Liver (tissue), 9 donors: ENCODE results near the gene CEBPG. TPM values are rescaled to one million over a fixed set of nuclear protein-coding genes. Genes with fewer than 3 reads are reported as not detected.

Source experiments
- DNase-seq: peaks from one replicate; pipeline ENCODE4 v3.0.0-alpha.2; 2017; ENCODE audit warnings: low spot score
- H3K27ac ChIP-seq, 2 donors: one replicate each; pipeline ENCODE4 v1.7.0; 2013; ENCODE audit warnings: inconsistent platforms in 2 of 2, low read length in 2 of 2, control low read depth in 1 of 2, low read depth in 1 of 2, mild to moderate bottlenecking in 1 of 2
- H3K27me3 ChIP-seq, 4 donors: one replicate each; pipeline versions ENCODE4 v1.6.1 to v1.7.0; 2013; ENCODE audit warnings: low read length in 3 of 4, inconsistent platforms in 1 of 4, mild to moderate bottlenecking in 1 of 4, moderate library complexity in 1 of 4; ENCODE audit not compliant: control insufficient read depth in 4 of 4, insufficient read depth in 4 of 4
- H3K36me3 ChIP-seq, 4 donors: one replicate each; pipeline versions ENCODE4 v1.6.1 to v1.7.0; 2013; ENCODE audit warnings: low read length in 3 of 4, mild to moderate bottlenecking in 3 of 4, low read depth in 1 of 4, moderate library complexity in 1 of 4; ENCODE audit not compliant: control insufficient read depth in 4 of 4, insufficient read depth in 3 of 4
- H3K4me1 ChIP-seq, 4 donors: one replicate each; pipeline versions ENCODE4 v1.6.1 to v1.7.0; 2013; ENCODE audit warnings: low read length in 3 of 4, mild to moderate bottlenecking in 3 of 4, moderate library complexity in 1 of 4; ENCODE audit not compliant: control insufficient read depth in 4 of 4, insufficient read depth in 4 of 4
- H3K4me3 ChIP-seq, 3 donors: one replicate each; pipeline versions ENCODE4 v1.6.1 to v1.7.0; 2013; ENCODE audit warnings: low read length in 3 of 3, control low read depth in 1 of 3, low read depth in 1 of 3, mild to moderate bottlenecking in 1 of 3
- H3K9ac ChIP-seq, 2 donors: one replicate each; pipeline ENCODE4 v1.7.0; 2013; ENCODE audit warnings: low read length in 2 of 2, mild to moderate bottlenecking in 2 of 2, moderate library complexity in 2 of 2, control low read depth in 1 of 2, low read depth in 1 of 2
- H3K9me3 ChIP-seq, 4 donors: one replicate each; pipeline versions ENCODE4 v1.6.1 to v1.7.0; 2013; ENCODE audit warnings: low read length in 3 of 4; ENCODE audit not compliant: control insufficient read depth in 4 of 4
- EGR1 ChIP-seq, 2 donors: IDR thresholded peaks; 2 replicates each; pipeline ENCODE4 v1.6.1; 2016 to 2018; ENCODE audit warnings: antibody characterized with exemption in 2 of 2, low read depth in 2 of 2
- FOXA1 ChIP-seq: IDR thresholded peaks from 2 replicates; pipeline ENCODE4 v1.6.1; 2016; ENCODE audit warnings: antibody characterized with exemption
- FOXA2 ChIP-seq: IDR thresholded peaks from 2 replicates; pipeline ENCODE4 v1.6.1; 2016; ENCODE audit warnings: antibody characterized with exemption
- HNF4A ChIP-seq, 2 donors: conservative IDR thresholded peaks; 2 replicates each; pipeline ENCODE4 v1.6.1; 2016; ENCODE audit warnings: antibody characterized with exemption in 2 of 2, mild to moderate bottlenecking in 2 of 2
- HNF4G ChIP-seq: IDR thresholded peaks from 2 replicates; pipeline ENCODE4 v1.6.1; 2016; ENCODE audit warnings: antibody characterized with exemption
- JUND ChIP-seq, 2 donors: IDR thresholded peaks; 2 replicates each; pipeline ENCODE4 v1.6.1; 2016; ENCODE audit warnings: antibody characterized with exemption in 2 of 2
- RAD21 ChIP-seq, 2 donors: IDR thresholded peaks; 2 replicates each; pipeline ENCODE4 v1.6.1; 2016; ENCODE audit warnings: antibody characterized with exemption in 2 of 2, mild to moderate bottlenecking in 2 of 2
- YY1 ChIP-seq: IDR thresholded peaks from 2 replicates; pipeline ENCODE4 v1.6.1; 2016; ENCODE audit warnings: antibody characterized with exemption, mild to moderate bottlenecking
- WGBS: extraction: QIAGEN DNeasy Blood & Tissue Kit; methylation state at CpG from one replicate; pipeline ENCODE4 v1.1.7; 2013; 5-methylcytosine and 5-hydroxymethylcytosine counted together
- polyA plus RNA-seq, 2 donors: library from polyadenylated mRNA; stranded (reverse) in 1 of 2; unstranded in 1 of 2; fragments of 200-250 nt in 1 of 2; fragments of >200 nt in 1 of 2; fragmentation: Nextera tagmentation in 1 of 2; extraction: Ambion mirVana in 1 of 2; gene quantifications; one replicate each; pipeline versions ENCODE4 v1.2.1 to v1.2.3, GENCODE V29; 2013 to 2015
- total RNA-seq, 2 donors: library from RNA; depleted of rRNA; stranded (reverse); fragments of >200 nt; gene quantifications; one replicate each; pipeline ENCODE4 v1.2.3, GENCODE V29; 2014
- TF ChIP-seq, protein P1 (sequence below): IDR thresholded peaks from 2 replicates; pipeline ENCODE4 v1.6.1; 2016; ENCODE audit warnings: antibody characterized with exemption, mild to moderate bottlenecking
- donor health status: healthy.
- donor health status: healthy.
- donor health status: healthy.
- donor health status: healthy.
- donor health status: healthy.

Gene CEBPG
- total and polyA plus RNA-seq, 4 donors = 16.9 to 36.1 (median 24.2) TPM

DNA sequence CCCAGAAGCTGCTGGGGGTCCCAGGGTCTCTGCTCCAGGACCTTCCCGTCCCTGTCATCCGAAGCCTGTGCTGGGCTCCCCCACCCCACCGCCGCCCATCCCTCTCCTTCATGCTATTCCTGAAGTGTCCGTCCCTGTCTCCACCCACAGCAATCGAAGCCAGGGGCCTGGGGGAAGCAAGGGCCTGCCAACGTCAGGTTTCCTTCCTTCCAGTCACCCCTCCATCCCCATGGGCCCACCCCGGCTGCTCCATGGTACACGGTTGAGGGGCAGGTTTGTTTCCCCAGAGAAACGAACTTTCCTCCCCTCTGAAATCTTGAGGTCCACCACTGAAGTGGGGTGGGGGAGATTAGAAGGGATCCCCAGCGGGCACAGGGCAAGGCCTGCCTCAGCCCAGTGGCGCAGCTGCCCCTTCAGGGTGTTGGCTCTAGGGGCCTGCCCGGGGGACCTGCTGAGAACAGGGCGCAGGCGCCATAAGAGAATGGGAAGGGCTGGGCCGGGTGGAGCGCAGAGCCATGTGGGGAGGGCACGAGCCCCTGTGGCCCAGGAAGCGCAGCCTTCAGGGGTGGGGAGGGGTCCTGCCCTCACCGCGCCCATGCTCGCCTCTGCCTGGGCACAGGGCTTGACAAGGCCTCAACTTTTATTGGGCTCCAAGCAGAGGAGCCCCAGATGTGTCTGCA lies 16.1 kb downstream of the CEBPG start (continued):
- TF ChIP-seq, protein P1, sequence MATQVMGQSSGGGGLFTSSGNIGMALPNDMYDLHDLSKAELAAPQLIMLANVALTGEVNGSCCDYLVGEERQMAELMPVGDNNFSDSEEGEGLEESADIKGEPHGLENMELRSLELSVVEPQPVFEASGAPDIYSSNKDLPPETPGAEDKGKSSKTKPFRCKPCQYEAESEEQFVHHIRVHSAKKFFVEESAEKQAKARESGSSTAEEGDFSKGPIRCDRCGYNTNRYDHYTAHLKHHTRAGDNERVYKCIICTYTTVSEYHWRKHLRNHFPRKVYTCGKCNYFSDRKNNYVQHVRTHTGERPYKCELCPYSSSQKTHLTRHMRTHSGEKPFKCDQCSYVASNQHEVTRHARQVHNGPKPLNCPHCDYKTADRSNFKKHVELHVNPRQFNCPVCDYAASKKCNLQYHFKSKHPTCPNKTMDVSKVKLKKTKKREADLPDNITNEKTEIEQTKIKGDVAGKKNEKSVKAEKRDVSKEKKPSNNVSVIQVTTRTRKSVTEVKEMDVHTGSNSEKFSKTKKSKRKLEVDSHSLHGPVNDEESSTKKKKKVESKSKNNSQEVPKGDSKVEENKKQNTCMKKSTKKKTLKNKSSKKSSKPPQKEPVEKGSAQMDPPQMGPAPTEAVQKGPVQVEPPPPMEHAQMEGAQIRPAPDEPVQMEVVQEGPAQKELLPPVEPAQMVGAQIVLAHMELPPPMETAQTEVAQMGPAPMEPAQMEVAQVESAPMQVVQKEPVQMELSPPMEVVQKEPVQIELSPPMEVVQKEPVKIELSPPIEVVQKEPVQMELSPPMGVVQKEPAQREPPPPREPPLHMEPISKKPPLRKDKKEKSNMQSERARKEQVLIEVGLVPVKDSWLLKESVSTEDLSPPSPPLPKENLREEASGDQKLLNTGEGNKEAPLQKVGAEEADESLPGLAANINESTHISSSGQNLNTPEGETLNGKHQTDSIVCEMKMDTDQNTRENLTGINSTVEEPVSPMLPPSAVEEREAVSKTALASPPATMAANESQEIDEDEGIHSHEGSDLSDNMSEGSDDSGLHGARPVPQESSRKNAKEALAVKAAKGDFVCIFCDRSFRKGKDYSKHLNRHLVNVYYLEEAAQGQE = no peak
- no peak for TF ChIP-seq RAD21 (IDR thresholded peaks at IDR 0.05)
- TF ChIP-seq HNF4G = no peak

DNA sequence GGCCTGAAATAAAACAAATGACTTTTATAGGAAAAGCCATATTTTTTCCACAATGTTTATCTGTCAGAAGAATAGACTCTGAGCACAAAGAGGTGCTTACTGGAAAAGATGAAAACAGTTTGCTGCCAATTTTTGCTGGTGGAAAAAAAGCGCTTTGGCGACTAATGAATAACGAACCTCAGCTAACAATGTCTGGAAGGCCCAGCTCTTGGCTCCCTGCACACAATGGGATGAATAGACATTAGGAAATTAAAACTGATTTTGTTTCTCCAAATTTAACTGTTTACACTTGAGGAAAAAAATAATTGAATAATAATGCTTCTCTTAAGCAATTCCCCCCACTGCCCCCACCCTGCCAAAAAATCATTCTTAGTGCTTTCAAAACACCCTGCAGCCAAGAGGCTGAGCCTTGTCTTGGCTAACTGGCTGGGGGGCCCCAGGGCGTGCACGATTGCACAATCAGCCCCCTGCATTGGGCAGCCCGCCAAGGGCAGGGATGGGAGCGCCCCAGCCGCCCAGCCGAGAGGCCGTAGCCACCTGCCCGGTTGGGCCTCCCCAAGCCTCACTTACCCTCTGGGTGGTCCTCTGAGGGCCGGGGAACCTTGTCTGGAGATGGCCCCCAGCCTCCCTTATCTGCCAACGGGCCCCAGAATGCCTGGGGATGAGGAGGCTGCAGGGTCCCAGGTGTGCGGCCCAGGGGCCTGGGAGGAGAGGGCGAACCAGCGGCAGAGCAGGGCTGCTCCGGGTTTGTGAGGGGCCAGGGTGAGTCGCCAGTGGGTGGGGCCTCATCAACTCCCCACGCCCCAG lies 16.8 kb downstream of the CEBPG start:
- 53% methylated on average over 19 of the region's 19 CpGs for WGBS
- H3K27ac ChIP-seq = peak overlapping the region in 1 of 2 donors; percentile 69
- no peak overlapping the region for H3K4me3 ChIP-seq
- peaks cover 56 to 97% (median 82%) of the 10 kb centered on the region in 4 donors for H3K4me1 ChIP-seq
- H3K9ac ChIP-seq = peak overlapping the region in 1 of 2 donors; percentile 37
- H3K9me3 ChIP-seq = no peaks in the 10 kb centered on the region
- TF ChIP-seq FOXA2 (no peak), FOXA1 (no peak), EGR1 (IDR thresholded peaks at IDR 0.05; ENCODE audit: low read depth in 2 of 2) (no peak)
- TF ChIP-seq, protein P1 = no peak
- H3K27me3 ChIP-seq = no peaks in the 10 kb centered on the region
- peaks cover 0 to 2% (median 0%) of the 10 kb centered on the region in 4 donors for H3K36me3 ChIP-seq
- DNase-seq = no peak

DNA sequence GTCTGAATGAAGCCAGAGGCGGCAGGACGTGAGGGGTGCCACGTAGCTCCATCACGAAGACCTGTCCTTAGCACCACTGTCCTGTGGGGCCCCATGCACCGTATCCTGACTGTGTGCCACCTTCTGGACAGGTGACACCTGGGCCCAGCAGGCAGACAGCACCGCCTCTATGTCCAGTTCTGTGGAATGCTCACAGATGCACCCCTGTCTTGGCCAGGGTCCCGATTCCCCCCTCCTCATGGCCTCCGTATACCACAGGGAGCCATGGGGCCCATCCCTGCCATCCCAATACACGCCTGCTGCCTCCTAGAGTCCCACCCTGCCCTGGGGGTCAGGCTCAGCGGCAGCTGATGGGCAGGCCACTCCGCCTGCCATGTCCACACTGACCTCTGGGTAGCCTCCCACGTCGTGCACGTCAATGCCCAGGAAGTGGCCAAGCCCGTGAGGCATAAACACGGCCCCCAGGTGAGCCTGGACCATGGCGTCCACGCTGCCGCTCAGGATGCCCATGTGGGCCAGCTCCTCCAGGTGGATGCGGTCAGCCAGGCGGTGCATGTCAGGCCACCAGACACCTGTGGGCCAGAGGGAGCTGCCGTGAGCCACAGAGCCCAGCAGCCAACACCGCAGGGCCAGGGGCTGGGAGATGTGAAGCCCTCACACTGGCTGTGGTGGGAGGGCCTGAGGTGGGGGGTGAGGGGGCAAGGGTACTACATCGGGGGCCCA lies 17.6 kb downstream of the CEBPG start:
- Histone ChIP-seq H3K9me3 (no peaks in the 10 kb centered on the region), H3K36me3 (peaks cover 0 to 2% (median 0%) of the 10 kb centered on the region in 4 donors), H3K27ac (peak overlapping the region; percentile 90 to 91), H3K4me1 (peaks cover 57 to 98% (median 85%) of the 10 kb centered on the region in 4 donors), H3K9ac (no peak overlapping the region), H3K4me3 (no peak overlapping the region), H3K27me3 (no peaks in the 10 kb centered on the region)
- no peak for DNase-seq
- 87% methylated on average over 24 of the region's 24 CpGs for WGBS
- TF ChIP-seq JUND (IDR thresholded peaks at IDR 0.05) (no peak), RAD21 (IDR thresholded peaks at IDR 0.05) (no peak), FOXA2 (no peak), HNF4A (conservative IDR thresholded peaks at IDR 0.05) (no peak), FOXA1 (no peak), YY1 (no peak)
